ENCODE data around the gene KRTAP10-1. TPM values are rescaled to one million over a fixed set of nuclear protein-coding genes. Genes with fewer than 3 reads are reported as not detected.
A peak's percentile ranks its signal among the peaks of the same experiment; 100 is the strongest.

Gene KRTAP10-1
- total RNA-seq, 1 experiment from 2014 or later: not detected

GRCh38 chr21:44494418-44494817 is 45.6 kb downstream of the KRTAP10-1 start:
- ChIA-PET CTCF (interaction anchor here (0.9 to 1.2 kb wide), 3 partner anchors 9 to 197 kb away, joined by 3 to 4 read pairs (median 3); no protein-coding TSS in a partner anchor), POLR2A (no interaction called here)
- H3K36me3 Mint-ChIP-seq: peaks cover 50% of the 10 kb centered on the region
- H3K9me3 Mint-ChIP-seq: peaks cover 30% of the 10 kb centered on the region
- TF ChIP-seq CBFB (CRISPR knock-in tag; IDR thresholded peaks at IDR 0.05; ENCODE audit: low read depth): no peak
- peaks cover 41% of the 10 kb centered on the region for H3K4me1 Mint-ChIP-seq
- ATAC-seq (no peak), DNase-seq (ENCODE audit: low spot score) (no peak)
- H3K27me3 Mint-ChIP-seq (ENCODE audit: low read depth): peaks cover 9% of the 10 kb centered on the region; the same call in 1 of the 2 replicates
- no peak overlapping the region for H3K27ac Mint-ChIP-seq
- H3K4me3 Mint-ChIP-seq: no peak overlapping the region

DNA sequence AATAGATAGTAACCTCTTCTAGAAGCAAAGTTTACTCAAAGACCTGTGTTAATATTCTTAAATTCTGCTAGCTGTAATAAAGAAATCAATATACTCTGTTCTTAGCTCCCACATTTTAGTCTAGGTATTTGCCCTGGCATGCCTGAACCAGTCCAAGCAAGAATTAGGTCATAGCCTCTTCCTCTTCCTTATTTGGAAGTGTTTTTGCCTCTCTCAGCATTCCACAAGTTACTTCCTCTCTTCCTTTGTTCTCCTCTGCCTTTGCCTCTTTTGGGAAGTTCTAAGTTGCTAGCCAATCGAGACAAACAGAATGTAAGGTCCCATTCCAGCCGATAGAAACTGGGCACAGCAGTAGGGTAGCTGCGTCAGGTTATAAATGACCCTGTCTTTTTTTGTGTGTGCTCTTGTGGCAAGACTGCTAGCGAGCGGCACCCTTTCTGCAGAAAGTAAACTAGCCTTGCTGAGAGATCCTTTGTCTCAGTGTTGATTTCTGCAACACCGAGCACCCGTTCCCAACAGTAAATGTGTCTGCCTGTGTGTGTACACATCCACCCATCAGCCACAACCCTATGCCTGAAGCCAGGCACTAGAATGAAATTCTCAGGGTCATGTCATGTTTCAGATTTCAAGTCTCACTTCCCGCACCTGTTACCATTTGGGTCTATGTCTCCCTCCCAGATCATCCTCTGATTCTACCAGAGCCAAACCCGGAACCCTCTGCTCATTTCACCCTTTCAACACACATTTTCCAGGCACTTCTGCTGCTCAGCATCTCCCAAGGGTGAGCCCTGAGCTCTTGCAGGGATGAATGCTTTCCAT is 47.2 kb downstream of the KRTAP10-1 start:
- ChIA-PET POLR2A (no interaction called here), CTCF (interaction anchor here (1.0 kb wide), 2 partner anchors 9 to 124 kb away, joined by 3 read pairs; no protein-coding TSS in a partner anchor)
- Mint-ChIP-seq H3K4me3 (no peak overlapping the region), H3K27ac (peak overlapping the region; percentile 30; the same call in 1 of the 2 replicates), H3K27me3 (ENCODE audit: low read depth) (peaks cover 9% of the 10 kb centered on the region), H3K4me1 (peaks cover 37% of the 10 kb centered on the region), H3K36me3 (peaks cover 53% of the 10 kb centered on the region), H3K9me3 (peaks cover 34% of the 10 kb centered on the region)
- no peak for DNase-seq (ENCODE audit: low spot score)
- no peak for ATAC-seq
- TF ChIP-seq ZNF121 (CRISPR knock-in tag; IDR thresholded peaks at IDR 0.05) (peak; percentile 56; the same call in 1 of the 2 replicates), ZSCAN18 (CRISPR knock-in tag; IDR thresholded peaks at IDR 0.05) (no peak), SP1 (CRISPR knock-in tag; conservative IDR thresholded peaks at IDR 0.05) (no peak), SMAD4 (CRISPR knock-in tag; IDR thresholded peaks at IDR 0.05) (no peak)
- TF ChIP-seq, protein P1, sequence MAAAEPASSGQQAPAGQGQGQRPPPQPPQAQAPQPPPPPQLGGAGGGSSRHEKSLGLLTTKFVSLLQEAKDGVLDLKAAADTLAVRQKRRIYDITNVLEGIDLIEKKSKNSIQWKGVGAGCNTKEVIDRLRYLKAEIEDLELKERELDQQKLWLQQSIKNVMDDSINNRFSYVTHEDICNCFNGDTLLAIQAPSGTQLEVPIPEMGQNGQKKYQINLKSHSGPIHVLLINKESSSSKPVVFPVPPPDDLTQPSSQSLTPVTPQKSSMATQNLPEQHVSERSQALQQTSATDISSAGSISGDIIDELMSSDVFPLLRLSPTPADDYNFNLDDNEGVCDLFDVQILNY (CRISPR knock-in tag; IDR thresholded peaks at IDR 0.05): no peak

GRCh38 chr21:44490816-44491215 is 49.2 kb downstream of the KRTAP10-1 start:
- H3K27me3 Mint-ChIP-seq (ENCODE audit: low read depth): peaks cover 9% of the 10 kb centered on the region
- ChIA-PET CTCF (interaction anchor here (1.3 to 2.2 kb wide), 4 partner anchors 11 to 303 kb away, joined by 5 to 7 read pairs (median 6); no protein-coding TSS in a partner anchor), POLR2A (no interaction called here)
- DNase-seq (ENCODE audit: low spot score): no peak
- TF ChIP-seq FOXP4 (CRISPR knock-in tag; IDR thresholded peaks at IDR 0.05): no peak
- TF ChIP-seq CREB1 (CRISPR knock-in tag; IDR thresholded peaks at IDR 0.05): no peak
- no peak for TF ChIP-seq GRHL2 (CRISPR knock-in tag; IDR thresholded peaks at IDR 0.05; ENCODE audit: insufficient replicate concordance, severe bottlenecking)
- TF ChIP-seq ZNF232 (CRISPR knock-in tag; IDR thresholded peaks at IDR 0.05): no peak
- TF ChIP-seq ELF4 (CRISPR knock-in tag; IDR thresholded peaks at IDR 0.05; ENCODE audit: low read depth): no peak
- H3K36me3 Mint-ChIP-seq: peaks cover 55% of the 10 kb centered on the region
- ATAC-seq: no peak
- H3K4me3 Mint-ChIP-seq: no peak overlapping the region
- H3K4me1 Mint-ChIP-seq: peaks cover 24% of the 10 kb centered on the region
- H3K27ac Mint-ChIP-seq: no peak overlapping the region
- peaks cover 38% of the 10 kb centered on the region for H3K9me3 Mint-ChIP-seq

GRCh38 chr21:44490405-44490804 is 49.6 kb downstream of the KRTAP10-1 start:
- ChIA-PET CTCF (interaction anchor here (0.6 to 2.2 kb wide), 16 partner anchors 8 to 311 kb away, joined by 3 to 7 read pairs (median 3); partner anchors contain the start of gene UBE2G2), POLR2A (no interaction called here)
- Mint-ChIP-seq H3K36me3 (peaks cover 51% of the 10 kb centered on the region), H3K4me1 (peaks cover 23% of the 10 kb centered on the region), H3K4me3 (no peak overlapping the region), H3K27ac (no peak overlapping the region), H3K9me3 (peaks cover 38% of the 10 kb centered on the region), H3K27me3 (ENCODE audit: low read depth) (peaks cover 9% of the 10 kb centered on the region)
- ATAC-seq (no peak), DNase-seq (ENCODE audit: low spot score) (no peak)
- no peak for TF ChIP-seq NR2C2 (CRISPR knock-in tag; IDR thresholded peaks at IDR 0.05)
- TF ChIP-seq SP1 (CRISPR knock-in tag; conservative IDR thresholded peaks at IDR 0.05): no peak
- TF ChIP-seq ZSCAN18 (CRISPR knock-in tag; IDR thresholded peaks at IDR 0.05): no peak
- no peak for TF ChIP-seq ZNF219 (CRISPR knock-in tag; IDR thresholded peaks at IDR 0.05; ENCODE audit: borderline replicate concordance)
- no peak for TF ChIP-seq TEAD1 (CRISPR knock-in tag; IDR thresholded peaks at IDR 0.05)

All from WTC11 (cell line).